DLD1 (cell line): ENCODE results near the gene THSD7A.

ENCODE experiments used
- in situ Hi-C: cut with HindIII; loops from 2 replicates; pipeline ENCODE4 v1.10.0; 2017; ENCODE audit warnings: low sequenced_read_pairs

Gene THSD7A

GRCh38 chr7:11754123-11754522 is 77.9 kb downstream of the THSD7A start:
- in situ Hi-C loops, result no loop called here

- in situ Hi-C loops, result no loop called here
These were observed 78.6 kb downstream of the THSD7A start for GRCh38 chr7:11753433-11753832.

GRCh38 chr7:11751807-11752389 is 80.1 kb downstream of the THSD7A start:
- in situ Hi-C loops, result no loop called here

GRCh38 chr7:11751315-11751714 is 80.7 kb downstream of the THSD7A start:
- in situ Hi-C loops, result no loop called here

GRCh38 chr7:11750191-11750590 is 81.8 kb downstream of the THSD7A start:
- in situ Hi-C loops, result no loop called here

- in situ Hi-C loops, result no loop called here
These were observed 82.4 kb downstream of the THSD7A start for GRCh38 chr7:11749629-11750028.

GRCh38 chr7:11748884-11749283 is 83.1 kb downstream of the THSD7A start:
- in situ Hi-C loops, result no loop called here

GRCh38 chr7:11747715-11748485 is 84.1 kb downstream of the THSD7A start:
- in situ Hi-C loops, result no loop called here

GRCh38 chr7:11746591-11746990 is 85.4 kb downstream of the THSD7A start:
- in situ Hi-C loops, result no loop called here

- in situ Hi-C loops, result no loop called here
These were observed 88.5 kb downstream of the THSD7A start for GRCh38 chr7:11743548-11743947.

- in situ Hi-C loops, result no loop called here
These were observed 89.0 kb downstream of the THSD7A start for GRCh38 chr7:11743016-11743415.

- in situ Hi-C loops, result no loop called here
These were observed 89.5 kb downstream of the THSD7A start for GRCh38 chr7:11742496-11742895.

GRCh38 chr7:11737723-11738122 is 94.3 kb downstream of the THSD7A start:
- in situ Hi-C loops, result no loop called here

GRCh38 chr7:11732207-11732606 is 99.8 kb downstream of the THSD7A start:
- in situ Hi-C loops, result no loop called here

- in situ Hi-C loops, result no loop called here
These were observed 101.3 kb downstream of the THSD7A start for GRCh38 chr7:11730725-11731124.

- in situ Hi-C loops, result no loop called here
These were observed 104.1 kb downstream of the THSD7A start for GRCh38 chr7:11727864-11728263.

GRCh38 chr7:11726794-11727155 is 105.2 kb downstream of the THSD7A start:
- in situ Hi-C loops, result no loop called here

- in situ Hi-C loops, result no loop called here
These were observed 105.8 kb downstream of the THSD7A start for GRCh38 chr7:11726001-11726793.

- in situ Hi-C loops, result no loop called here
These were observed 115.8 kb downstream of the THSD7A start for GRCh38 chr7:11716185-11716584.

GRCh38 chr7:11714676-11715075 is 117.3 kb downstream of the THSD7A start:
- in situ Hi-C loops, result no loop called here

- in situ Hi-C loops, result no loop called here
These were observed 117.8 kb downstream of the THSD7A start for GRCh38 chr7:11714205-11714604.

GRCh38 chr7:11713352-11713751 is 118.6 kb downstream of the THSD7A start:
- in situ Hi-C loops, result no loop called here
